HG03460 (cell line): ENCODE results near the gene TMEM147.

ENCODE experiments used
- ATAC-seq: cut with Tn5 transposase; IDR thresholded peaks from one replicate; pipeline ENCODE4 v1.9.1; 2021; ENCODE audit not compliant: unreplicated experiment

The TMEM147 gene

GRCh38 chr19:35545855-35546381 is 492 bp downstream of the TMEM147 start:
- peak; percentile 28 for ATAC-seq

DNA sequence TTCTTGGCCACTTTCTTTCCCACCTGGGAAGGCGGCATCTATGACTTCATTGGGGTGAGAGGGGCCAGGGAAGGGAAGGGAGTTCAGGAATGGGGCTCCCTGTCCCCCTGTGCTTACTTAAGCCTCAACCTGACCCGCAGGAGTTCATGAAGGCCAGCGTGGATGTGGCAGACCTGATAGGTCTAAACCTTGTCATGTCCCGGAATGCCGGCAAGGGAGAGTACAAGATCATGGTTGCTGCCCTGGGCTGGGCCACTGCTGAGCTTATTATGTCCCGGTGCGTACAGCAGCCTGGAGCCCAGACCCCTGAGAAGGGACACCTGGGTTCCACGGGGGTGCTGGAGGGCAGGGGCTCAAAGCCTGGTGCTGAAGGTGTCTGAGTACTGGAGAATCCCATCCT is 1.1 kb downstream of the TMEM147 start:
- no peak for ATAC-seq

- no peak for ATAC-seq
These were observed 3.9 kb downstream of the TMEM147 start for GRCh38 chr19:35549174-35549788.

DNA sequence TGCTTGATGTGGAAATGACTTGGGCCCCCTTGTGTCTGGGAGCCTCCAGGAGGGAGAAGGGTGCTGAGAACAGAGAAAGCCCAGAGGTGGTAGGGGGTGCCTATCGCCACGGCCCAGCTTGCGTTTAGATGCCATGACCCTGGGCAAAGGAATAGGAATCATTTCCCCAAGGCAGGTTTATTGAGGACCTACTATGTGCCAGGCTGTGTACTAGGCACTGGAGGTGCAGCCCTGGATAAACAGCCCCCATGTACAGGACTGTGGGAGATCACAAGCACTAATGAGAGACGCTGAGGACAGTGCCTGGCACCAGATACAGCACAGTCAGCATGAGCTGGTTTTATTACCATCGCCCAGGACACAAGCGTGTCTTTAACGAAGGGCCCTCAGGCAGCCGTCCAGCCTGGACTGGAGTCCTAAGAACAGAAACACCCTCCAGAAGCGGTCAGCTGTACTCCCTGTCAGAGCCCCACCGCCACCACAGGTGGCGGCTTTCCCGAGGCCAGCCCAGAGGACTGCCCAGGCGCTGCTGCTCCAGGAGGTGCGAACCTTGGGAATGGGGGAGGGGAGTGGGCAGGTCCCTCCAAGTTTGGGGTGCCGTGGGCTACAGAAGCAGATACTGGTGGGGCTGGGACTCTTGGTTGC is 4.6 kb downstream of the TMEM147 start:
- no peak for ATAC-seq

DNA sequence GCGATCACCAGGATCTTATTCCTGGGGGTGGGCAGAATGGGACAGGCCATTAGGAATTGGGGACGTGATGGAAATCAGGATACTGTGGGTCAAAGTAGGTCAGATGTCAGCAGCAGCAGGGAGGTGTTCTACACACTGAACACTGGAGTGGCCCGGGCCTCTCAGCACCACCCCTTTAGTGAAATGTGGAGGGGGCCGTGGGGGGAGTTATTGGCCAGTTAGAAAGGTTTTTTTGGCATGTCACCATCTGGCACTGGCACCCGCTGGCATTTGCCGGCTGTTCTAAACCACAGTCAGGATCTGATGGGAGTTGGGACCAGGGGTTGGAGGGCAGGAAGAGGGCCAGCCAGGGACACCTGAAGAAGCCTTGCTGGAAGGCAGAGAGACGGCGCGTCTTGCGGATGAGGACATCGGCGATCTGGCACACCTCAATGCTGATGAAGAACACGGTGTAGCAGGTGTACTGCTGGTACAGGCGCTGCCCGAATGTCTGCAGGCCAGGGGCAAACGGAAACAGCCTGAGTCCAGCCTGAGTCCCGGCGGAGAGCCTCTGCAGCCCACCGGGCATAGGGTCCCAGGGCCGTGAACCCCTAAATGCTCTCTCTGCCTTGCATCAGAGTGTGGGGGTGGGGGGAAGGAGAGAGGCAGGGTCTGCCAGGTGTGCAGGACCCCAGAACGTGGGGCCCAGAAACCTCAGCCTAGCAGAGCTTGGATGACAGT is 5.8 kb downstream of the TMEM147 start:
- no peak for ATAC-seq

DNA sequence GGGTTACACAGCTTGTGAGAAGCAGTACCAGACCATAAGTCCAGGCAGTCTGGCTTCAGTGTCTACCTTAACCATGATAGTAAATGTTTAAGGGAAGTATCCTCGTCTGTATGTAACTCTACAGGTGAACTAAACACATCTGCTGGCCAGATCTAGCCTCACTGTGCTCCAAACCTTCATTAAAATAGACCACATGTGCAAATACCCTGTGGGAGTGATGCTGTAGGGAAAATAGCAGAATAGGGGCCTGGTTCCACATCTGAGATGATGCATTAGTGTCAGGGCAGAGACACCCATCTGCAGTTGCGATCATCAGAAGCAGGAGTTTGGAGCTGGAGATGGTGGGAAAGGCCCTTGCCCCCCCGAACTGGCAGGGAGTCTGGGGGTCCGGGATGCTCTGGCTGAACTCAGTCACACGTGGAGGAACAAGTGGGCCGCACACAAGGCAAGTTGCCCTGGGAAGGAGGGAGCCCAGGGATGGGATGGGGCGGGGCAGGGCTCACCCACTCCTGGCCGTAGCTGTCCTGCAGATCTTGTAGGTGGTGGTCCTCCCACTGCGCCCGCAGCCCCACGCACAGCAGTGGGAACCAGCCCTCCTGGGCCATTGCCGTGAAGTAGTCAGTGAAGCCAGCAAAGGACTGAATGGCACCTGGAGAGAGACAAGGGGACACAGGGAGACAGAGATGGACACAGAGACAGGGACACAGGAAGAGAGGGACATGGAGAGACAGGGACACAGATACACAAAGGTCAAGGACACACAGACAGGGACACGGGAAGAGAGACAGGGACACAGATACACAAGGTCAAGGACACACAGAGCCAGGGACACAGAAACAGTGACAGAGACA is 7.3 kb downstream of the TMEM147 start:
- no peak for ATAC-seq

- no peak for ATAC-seq
These were observed 8.1 kb downstream of the TMEM147 start for GRCh38 chr19:35553385-35554000.

GRCh38 chr19:35554076-35554475 is 8.7 kb downstream of the TMEM147 start:
- no peak for ATAC-seq

GRCh38 chr19:35555301-35556005 is 10.0 kb downstream of the TMEM147 start:
- no peak for ATAC-seq

DNA sequence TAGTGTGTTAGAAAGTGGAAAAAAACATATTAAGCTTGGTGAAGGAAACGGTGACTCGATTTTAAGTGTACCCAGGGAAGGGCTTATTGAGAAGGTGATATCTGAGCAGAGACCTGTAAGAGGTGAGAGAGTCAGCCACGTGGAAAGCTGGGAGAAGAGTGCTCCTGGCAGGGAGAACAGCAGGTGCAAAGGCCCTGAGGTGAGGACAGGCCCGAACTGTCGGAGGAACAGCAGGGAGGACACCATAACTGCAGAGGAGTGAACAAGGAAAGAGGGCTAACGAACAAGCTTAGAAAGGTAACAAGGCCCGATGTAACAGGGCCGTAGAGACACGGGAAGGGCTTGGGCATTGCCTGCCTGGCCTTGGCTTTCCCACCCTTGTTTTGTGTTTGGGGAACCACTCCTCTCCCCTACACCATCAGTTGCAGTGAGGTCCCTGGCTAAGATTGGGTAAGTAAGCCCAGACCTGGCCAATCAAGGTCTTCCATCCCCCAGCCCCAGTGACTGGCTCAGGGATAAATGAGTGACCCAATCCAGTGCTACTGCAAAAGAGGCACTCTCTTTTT is 10.7 kb downstream of the TMEM147 start:
- ATAC-seq = no peak

GRCh38 chr19:35556846-35557538 is 11.6 kb downstream of the TMEM147 start:
- no peak for ATAC-seq

- no peak for ATAC-seq
These were observed 12.3 kb downstream of the TMEM147 start for GRCh38 chr19:35557539-35558399.

GRCh38 chr19:35558400-35559280 is 13.2 kb downstream of the TMEM147 start:
- no peak for ATAC-seq

GRCh38 chr19:35559281-35559659 is 13.8 kb downstream of the TMEM147 start:
- ATAC-seq = no peak

DNA sequence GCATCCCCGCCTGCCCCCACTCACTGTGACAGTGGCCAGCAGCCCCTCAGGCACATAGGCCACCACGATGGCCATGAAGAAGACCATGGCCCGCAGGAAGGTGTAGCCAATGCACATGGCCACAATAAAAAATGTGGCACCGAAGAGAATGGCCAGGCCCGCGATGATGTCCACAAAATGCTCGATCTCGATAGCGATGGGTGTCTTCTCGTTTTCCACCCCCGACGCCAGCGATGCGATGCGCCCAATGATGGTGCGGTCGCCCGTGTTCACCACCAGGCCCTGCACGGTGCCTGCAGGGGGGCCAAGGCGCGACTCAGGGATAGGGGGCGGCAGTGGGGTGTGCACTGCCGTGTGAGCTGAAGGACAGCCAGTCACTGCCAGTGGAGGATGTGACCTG is 14.4 kb downstream of the TMEM147 start:
- no peak for ATAC-seq

DNA sequence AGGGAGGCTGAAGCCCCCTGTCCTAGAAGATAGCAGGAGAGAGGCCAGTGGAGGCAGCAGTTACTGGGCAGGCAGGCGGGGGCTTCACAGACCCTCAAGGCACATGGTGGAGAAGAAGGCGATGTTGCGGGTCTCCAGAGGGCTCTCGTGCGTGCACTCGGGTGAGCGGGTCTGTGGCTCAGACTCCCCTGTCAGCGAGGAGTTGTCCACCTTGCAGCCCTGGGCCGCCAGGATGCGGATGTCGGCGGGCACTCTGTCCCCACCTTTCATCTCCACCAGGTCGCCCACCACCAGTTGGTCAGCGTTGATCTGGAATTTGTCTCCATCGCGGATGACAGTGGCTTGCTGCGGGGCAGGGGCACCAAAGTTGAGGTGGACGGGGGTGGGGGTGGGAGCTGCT is 14.8 kb downstream of the TMEM147 start:
- no peak for ATAC-seq

DNA sequence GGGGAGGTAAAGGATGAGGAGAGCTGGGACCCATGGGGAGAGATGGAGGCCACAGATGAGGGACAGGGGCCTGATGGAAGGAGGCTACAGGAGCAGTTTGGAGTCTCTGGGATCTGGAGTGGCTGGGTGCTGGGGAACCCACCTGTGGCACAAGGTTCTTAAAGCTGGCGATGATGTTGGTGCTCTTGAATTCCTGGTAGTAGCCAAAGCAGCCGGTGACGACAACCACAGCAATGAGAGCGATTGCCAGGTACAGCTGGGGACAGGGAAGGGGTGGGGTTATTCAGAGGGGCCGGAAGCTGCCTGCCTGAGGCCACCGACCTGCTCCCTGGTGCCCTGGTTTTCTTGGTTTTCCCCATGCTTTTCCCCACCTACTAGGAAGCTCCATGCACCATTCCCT is 15.3 kb downstream of the TMEM147 start:
- no peak for ATAC-seq
